H1 (cell line): ENCODE measurements around the gene HIP1. TPM values are rescaled to one million over a fixed set of nuclear protein-coding genes. Genes with fewer than 3 reads are reported as not detected.

Experiments
- CBX8 ChIP-seq: fragments of 300-800, 300-1000 bp; sonication (generic); IDR thresholded peaks from 2 replicates; pipeline ENCODE4 v1.7.1; 2016; ENCODE audit warnings: low read depth, low read length, borderline replicate concordance
- CREB1 ChIP-seq: IDR thresholded peaks from 2 replicates; pipeline ENCODE4 v1.6.1; 2012; ENCODE audit warnings: inconsistent platforms
- CTCF ChIP-seq, 3 experiments: IDR thresholded peaks; 1 replicate in 2 of 3; 2 replicates in 1 of 3; pipeline versions ENCODE4 v1.5.1 to v1.6.1; 2011; ENCODE audit warnings: low read length in 3 of 3, mild to moderate bottlenecking in 3 of 3, inconsistent platforms in 2 of 3, low read depth in 1 of 3, moderate library complexity in 1 of 3; ENCODE audit not compliant: insufficient read depth in 1 of 3; ENCODE audit errors: control extremely low read depth in 1 of 3
- HDAC6 ChIP-seq: IDR thresholded peaks from one replicate; pipeline ENCODE4 v1.7.1; 2012; ENCODE audit warnings: low read depth, mild to moderate bottlenecking, inconsistent platforms, low read length, moderate library complexity
- MAX ChIP-seq: IDR thresholded peaks from 2 replicates; pipeline ENCODE4 v1.6.1; 2012; ENCODE audit warnings: inconsistent platforms
- POLR2A ChIP-seq, 2 experiments: IDR thresholded peaks; 1 replicate in 1 of 2; 2 replicates in 1 of 2; pipeline ENCODE4 v1.6.1; 2011; ENCODE audit warnings: low read depth in 2 of 2, low read length in 2 of 2, mild to moderate bottlenecking in 2 of 2; ENCODE audit errors: control extremely low read depth in 1 of 2
- TCF12 ChIP-seq: IDR thresholded peaks from 2 replicates; pipeline ENCODE4 v1.6.1; 2011; ENCODE audit warnings: low read depth, mild to moderate bottlenecking, low read length
- polyA plus RNA-seq, 7 experiments: library from polyadenylated mRNA; depleted of rRNA in 3 of 7; stranded (reverse) in 5 of 7; unstranded in 2 of 7; fragments of >200 nt in 5 of 7; fragments of 200-250 nt in 2 of 7; gene quantifications; 1 replicate in 5 of 7; 2 replicates in 1 of 7; 4 replicates in 1 of 7; pipeline versions ENCODE4 v1.2.1 to v1.2.3, GENCODE V29; 2011 to 2013; ENCODE audit warnings: missing spikeins in 2 of 7, mixed read lengths in 2 of 7
- total RNA-seq: library from RNA; stranded (reverse); fragmentation: NEBNext Ultra II Directional; extraction: Animal tissue kit (Norgen Biotek cat#: 25700); gene quantifications from 2 replicates; pipeline ENCODE4 v1.2.1, GENCODE V29; 2021

Gene HIP1
- total and polyA plus RNA-seq, 2 of the 8 experiments (the other 6 are each of a cell fraction or from before 2014, with no cell fraction given), result 51.8 to 108 TPM

- TF ChIP-seq CREB1, result no peak
- TF ChIP-seq POLR2A (IDR thresholded peaks at IDR 0.05; ENCODE audit: control extremely low read depth in 1 of 2, low read depth in 2 of 2, low read length in 2 of 2), result no peak
- TF ChIP-seq HDAC6, result no peak
- no peak for TF ChIP-seq MAX
- TF ChIP-seq CBX8, result no peak
- no peak for TF ChIP-seq TCF12
- TF ChIP-seq CTCF (IDR thresholded peaks at IDR 0.05; ENCODE audit: control extremely low read depth in 1 of 3, insufficient read depth in 1 of 3, low read depth in 1 of 3, low read length in 3 of 3), result no peak
These were observed 4.7 kb upstream of the HIP1 start (continued) for GRCh38 chr7:75743455-75743859.
